SK-N-SH (cell line): ENCODE data around the gene SNF8. TPM values are rescaled to one million over a fixed set of nuclear protein-coding genes. Genes with fewer than 3 reads are reported as not detected.

Experiments used
- CTCF ChIA-PET: fragments of 300-600, 350-600 bp; formaldehyde crosslinking; extraction: SDS; loops from one replicate; lab custom pipeline; 2021; lab: Yijun Ruan, JAX
- POLR2A ChIA-PET: fragments of 350-600 bp; sonication (Branson Sonifier 250); formaldehyde crosslinking; extraction: SDS; loops from one replicate; lab custom pipeline; 2020; ENCODE audit warnings: antibody characterized with exemption, inconsistent platforms; lab: Yijun Ruan, JAX
- DNase-seq: peaks from one replicate; pipeline ENCODE4 v3.0.0; 2012
- H2AFZ ChIP-seq: fragments of 200-600 bp; sonication (generic); 2 replicates; pipeline ENCODE4 v1.8.1; 2016; ENCODE audit warnings: antibody characterized with exemption, mild to moderate bottlenecking, low read depth
- H3F3A ChIP-seq: fragments of 200-600 bp; sonication (generic); replicated peaks from 2 replicates; pipeline ENCODE3; 2016; ENCODE audit warnings: antibody characterized with exemption, mild to moderate bottlenecking; ENCODE audit not compliant: insufficient read depth
- H3K27ac ChIP-seq, 2 experiments: fragments of 200-500 bp in 1 of 2; fragments of 200-600 bp in 1 of 2; sonication (Bioruptor generic) in 1 of 2; sonication (generic), shearing (Covaris generic) in 1 of 2; 2 replicates each; pipeline versions ENCODE4 v1.5.1 to v1.6.1; 2014 to 2016; ENCODE audit warnings: low read depth in 2 of 2, inconsistent platforms in 1 of 2, low read length in 1 of 2, mild to moderate bottlenecking in 1 of 2, mixed read lengths in 1 of 2
- H3K27me3 ChIP-seq: fragments of 200-600 bp; sonication (generic), shearing (Covaris generic); 2 replicates; pipeline ENCODE4 v1.6.1; 2016; ENCODE audit warnings: mixed run types; ENCODE audit not compliant: insufficient read depth
- H3K36me3 ChIP-seq, 2 experiments: fragments of 200-500 bp in 1 of 2; fragments of 200-600 bp in 1 of 2; sonication (Bioruptor generic) in 1 of 2; sonication (generic) in 1 of 2; replicated peaks in 1 of 2; 2 replicates each; pipeline versions ENCODE3 to v1.5.1; 2014 to 2016; ENCODE audit warnings: low read length in 1 of 2, mild to moderate bottlenecking in 1 of 2; ENCODE audit not compliant: insufficient read depth in 2 of 2, control insufficient read depth in 1 of 2
- H3K4me1 ChIP-seq, 2 experiments: fragments of 200-500 bp in 1 of 2; fragments of 200-600 bp in 1 of 2; sonication (Bioruptor generic) in 1 of 2; sonication (generic), shearing (Covaris generic) in 1 of 2; 2 replicates each; pipeline versions ENCODE4 v1.5.1 to v1.6.1; 2014 to 2016; ENCODE audit warnings: low read depth in 1 of 2, low read length in 1 of 2, mixed run types in 1 of 2; ENCODE audit not compliant: insufficient read depth in 2 of 2, control insufficient read depth in 1 of 2
- H3K4me2 ChIP-seq: fragments of 200-600 bp; sonication (generic), shearing (Covaris generic); 2 replicates; pipeline ENCODE4 v1.6.1; 2017; ENCODE audit warnings: mixed run types
- H3K4me3 ChIP-seq, 2 experiments: fragments of 200-500 bp in 1 of 2; fragments of 200-600 bp in 1 of 2; sonication (Bioruptor generic) in 1 of 2; sonication (generic), shearing (Covaris generic) in 1 of 2; 2 replicates each; pipeline versions ENCODE4 v1.5.1 to v1.8.1; 2014 to 2016; ENCODE audit warnings: low read depth in 2 of 2, inconsistent platforms in 1 of 2, low read length in 1 of 2, mild to moderate bottlenecking in 1 of 2, mixed read lengths in 1 of 2, moderate library complexity in 1 of 2
- H3K79me2 ChIP-seq: fragments of 200-600 bp; sonication (generic); 2 replicates; pipeline ENCODE4 v1.8.1; 2017; ENCODE audit warnings: mild to moderate bottlenecking; ENCODE audit not compliant: insufficient read depth
- H3K9ac ChIP-seq: fragments of 200-600 bp; sonication (generic); 2 replicates; pipeline ENCODE4 v1.6.1; 2017; ENCODE audit warnings: mixed run types
- H3K9me2 ChIP-seq: fragments of 200-600 bp; sonication (generic); 2 replicates; pipeline ENCODE4 v1.6.1; 2017; ENCODE audit warnings: mixed run types
- H3K9me3 ChIP-seq: fragments of 200-600 bp; sonication (generic); 2 replicates; pipeline ENCODE4 v1.6.1; 2017; ENCODE audit warnings: mixed run types, mild to moderate bottlenecking, moderate library complexity
- H4K20me1 ChIP-seq: fragments of 200-600 bp; sonication (generic); 2 replicates; pipeline ENCODE4 v1.6.1; 2017; ENCODE audit warnings: mild to moderate bottlenecking, mixed run types; ENCODE audit not compliant: insufficient read depth
- EP300 ChIP-seq, 2 experiments: IDR thresholded peaks; 2 replicates each; pipeline versions ENCODE4 v1.4.0 to v1.6.1; 2012; ENCODE audit warnings: borderline replicate concordance in 1 of 2, low read depth in 1 of 2, low read length in 1 of 2
- EZH2phosphoT487 ChIP-seq: fragments of 200-600 bp; sonication (generic); IDR thresholded peaks from 2 replicates; pipeline ENCODE4 v1.6.1; 2017; ENCODE audit warnings: low read depth, mixed run types, mild to moderate bottlenecking, antibody characterized with exemption, moderate library complexity, borderline replicate concordance
- FOSL2 ChIP-seq: IDR thresholded peaks from 2 replicates; pipeline ENCODE4 v1.4.0; 2012; ENCODE audit warnings: low read depth, mild to moderate bottlenecking, moderate library complexity, borderline replicate concordance
- FOXJ3 ChIP-seq: sonication (generic); formaldehyde crosslinking; IDR thresholded peaks from 2 replicates; pipeline ENCODE4 v1.5.1; 2020; ENCODE audit warnings: mild to moderate bottlenecking, missing genetic modification reagents
- FOXM1 ChIP-seq: IDR thresholded peaks from 2 replicates; pipeline ENCODE4 v1.4.0; 2012; ENCODE audit warnings: low read depth, mild to moderate bottlenecking
- GATA2 ChIP-seq: sonication (generic); formaldehyde crosslinking; IDR thresholded peaks from 2 replicates; pipeline ENCODE4 v1.5.0; 2020; ENCODE audit warnings: mild to moderate bottlenecking, missing genetic modification reagents
- JUND ChIP-seq: IDR thresholded peaks from 2 replicates; pipeline ENCODE4 v1.4.0; 2012
- NFIC ChIP-seq: IDR thresholded peaks from 2 replicates; pipeline ENCODE4 v1.4.0; 2012; ENCODE audit warnings: borderline replicate concordance
- POLR2AphosphoS5 ChIP-seq: IDR thresholded peaks from 2 replicates; pipeline ENCODE4 v1.6.1; 2012; ENCODE audit warnings: low read depth, low read length
- SMC3 ChIP-seq: IDR thresholded peaks from 2 replicates; pipeline ENCODE4 v1.6.1; 2012; ENCODE audit warnings: low read depth, low read length, improper control_type of control experiment
- TAF1 ChIP-seq: IDR thresholded peaks from 2 replicates; pipeline ENCODE4 v1.6.1; 2012; ENCODE audit warnings: low read depth, mild to moderate bottlenecking, low read length, moderate library complexity, borderline replicate concordance
- TCF12 ChIP-seq: IDR thresholded peaks from 2 replicates; pipeline ENCODE4 v1.4.0; 2012
- TEAD4 ChIP-seq: IDR thresholded peaks from 2 replicates; pipeline ENCODE4 v1.4.0; 2012; ENCODE audit warnings: mild to moderate bottlenecking, borderline replicate concordance; ENCODE audit not compliant: insufficient read depth
- WGBS: methylation state at CpG from one replicate; pipeline ENCODE4 v1.1.6; 2017; ENCODE audit warnings: low lambda C conversion rate; 5-methylcytosine and 5-hydroxymethylcytosine counted together
- polyA plus RNA-seq, 3 experiments: library from polyadenylated mRNA; depleted of rRNA; stranded (reverse); fragments of >200 nt; gene quantifications; 2 replicates each; pipeline ENCODE4 v1.2.3, GENCODE V29; 2012
- TF ChIP-seq, protein P1 (sequence below): fragments of 150-350 bp; IDR thresholded peaks from 2 replicates; pipeline ENCODE4 v1.6.1; 2017; ENCODE audit warnings: antibody characterized with exemption, low read length, low read depth, borderline replicate concordance
- TF ChIP-seq, protein P2 (sequence below): IDR thresholded peaks from 2 replicates; pipeline ENCODE4 v1.6.1; 2012; ENCODE audit warnings: mild to moderate bottlenecking, low read depth, low read length, moderate library complexity
- TF ChIP-seq, protein P3 (sequence below): fragments of 150-350 bp; IDR thresholded peaks from 2 replicates; pipeline ENCODE4 v1.6.1; 2016; ENCODE audit warnings: mild to moderate bottlenecking, low read depth, low read length

SNF8 gene
- polyA plus RNA-seq, 1 of the 3 experiments (the other 2 are of a cell fraction) = 358 TPM

DNA sequence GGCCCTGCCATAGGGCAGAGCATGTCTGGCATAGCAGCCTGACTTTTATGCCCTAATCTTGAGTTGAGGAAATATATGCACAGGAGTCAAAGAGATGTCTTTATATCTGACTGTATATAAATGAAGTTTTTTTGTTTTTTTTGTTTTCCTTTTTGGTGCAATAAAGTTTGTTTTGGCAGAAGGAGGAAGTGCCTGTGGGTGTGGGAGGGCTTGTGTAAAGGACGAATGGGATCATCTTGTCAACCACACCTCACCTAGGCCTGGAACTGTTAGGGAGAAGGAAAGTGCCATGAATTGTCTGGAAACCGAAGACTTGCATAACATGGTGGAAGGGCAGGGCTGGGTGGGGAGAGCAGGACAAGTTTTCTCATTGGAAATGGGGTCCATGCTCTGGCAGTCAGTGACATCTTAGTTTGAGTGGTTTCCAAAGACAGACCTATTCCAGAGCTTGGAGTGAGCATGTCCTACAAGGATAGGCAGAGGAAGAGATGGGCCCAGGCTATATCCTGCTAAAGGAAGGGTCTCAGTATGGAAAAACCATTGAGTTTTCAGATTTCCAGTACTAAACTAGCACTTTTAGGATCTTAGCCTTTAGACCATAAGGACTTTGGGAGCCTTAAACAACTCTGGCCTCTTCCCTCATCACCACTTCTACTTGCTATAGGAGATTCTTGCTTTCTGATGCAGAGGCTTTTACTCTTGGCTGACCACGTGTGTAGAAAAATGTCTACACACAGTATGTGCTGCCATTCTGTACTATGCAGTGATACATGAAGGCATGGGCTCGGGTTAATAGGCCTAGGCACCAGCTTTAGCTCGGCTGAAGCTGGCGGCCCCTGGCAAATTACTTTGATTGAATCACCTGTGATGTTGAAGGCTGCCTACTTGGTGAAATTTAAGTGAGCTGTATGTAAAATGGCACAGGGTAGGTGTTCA lies 15.5 kb downstream of the SNF8 start:
- ChIA-PET POLR2A (no interaction called here), CTCF (interaction anchor here (0.9 to 2.4 kb wide), 4 partner anchors 45 to 205 kb away, joined by 3 to 11 read pairs (median 6); no protein-coding TSS in a partner anchor)
- H3K4me3 ChIP-seq = no peak overlapping the region
- peaks cover 8% of the 10 kb centered on the region; the same call in 1 of the 2 replicates for H3K79me2 ChIP-seq
- no peaks in the 10 kb centered on the region for H3K9me3 ChIP-seq
- H3K27ac ChIP-seq = peak overlapping the region in 1 of 2 experiments; percentile 3; a peak in 1 of 4 replicates
- H3F3A ChIP-seq = peaks cover 68% of the 10 kb centered on the region
- TF ChIP-seq EP300 (IDR thresholded peaks at IDR 0.05; ENCODE audit: borderline replicate concordance in 1 of 2, low read depth in 1 of 2, low read length in 1 of 2) (no peak), JUND (no peak), TCF12 (no peak), FOXM1 (no peak), GATA2 (CRISPR knock-in tag) (no peak), FOXJ3 (CRISPR knock-in tag) (no peak), POLR2AphosphoS5 (0 out of 2 replicates have a peak, but pooled peaks have one; percentile 1), SMC3 (no peak)
- TF ChIP-seq, protein P1, sequence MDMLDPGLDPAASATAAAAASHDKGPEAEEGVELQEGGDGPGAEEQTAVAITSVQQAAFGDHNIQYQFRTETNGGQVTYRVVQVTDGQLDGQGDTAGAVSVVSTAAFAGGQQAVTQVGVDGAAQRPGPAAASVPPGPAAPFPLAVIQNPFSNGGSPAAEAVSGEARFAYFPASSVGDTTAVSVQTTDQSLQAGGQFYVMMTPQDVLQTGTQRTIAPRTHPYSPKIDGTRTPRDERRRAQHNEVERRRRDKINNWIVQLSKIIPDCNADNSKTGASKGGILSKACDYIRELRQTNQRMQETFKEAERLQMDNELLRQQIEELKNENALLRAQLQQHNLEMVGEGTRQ = no peak
- no peaks in the 10 kb centered on the region for H3K9me2 ChIP-seq
- 93% methylated on average over 6 of the region's 6 CpGs for WGBS
- no peaks in the 10 kb centered on the region for H4K20me1 ChIP-seq
- H3K27me3 ChIP-seq = no peaks in the 10 kb centered on the region
- H3K36me3 ChIP-seq = peaks cover 81 to 85% of the 10 kb centered on the region in 2 experiments
- no peak overlapping the region for H3K4me2 ChIP-seq
- no peaks in the 10 kb centered on the region for H3K4me1 ChIP-seq
- DNase-seq = no peak
- H2AFZ ChIP-seq = no peak overlapping the region
- H3K9ac ChIP-seq = no peak overlapping the region

DNA sequence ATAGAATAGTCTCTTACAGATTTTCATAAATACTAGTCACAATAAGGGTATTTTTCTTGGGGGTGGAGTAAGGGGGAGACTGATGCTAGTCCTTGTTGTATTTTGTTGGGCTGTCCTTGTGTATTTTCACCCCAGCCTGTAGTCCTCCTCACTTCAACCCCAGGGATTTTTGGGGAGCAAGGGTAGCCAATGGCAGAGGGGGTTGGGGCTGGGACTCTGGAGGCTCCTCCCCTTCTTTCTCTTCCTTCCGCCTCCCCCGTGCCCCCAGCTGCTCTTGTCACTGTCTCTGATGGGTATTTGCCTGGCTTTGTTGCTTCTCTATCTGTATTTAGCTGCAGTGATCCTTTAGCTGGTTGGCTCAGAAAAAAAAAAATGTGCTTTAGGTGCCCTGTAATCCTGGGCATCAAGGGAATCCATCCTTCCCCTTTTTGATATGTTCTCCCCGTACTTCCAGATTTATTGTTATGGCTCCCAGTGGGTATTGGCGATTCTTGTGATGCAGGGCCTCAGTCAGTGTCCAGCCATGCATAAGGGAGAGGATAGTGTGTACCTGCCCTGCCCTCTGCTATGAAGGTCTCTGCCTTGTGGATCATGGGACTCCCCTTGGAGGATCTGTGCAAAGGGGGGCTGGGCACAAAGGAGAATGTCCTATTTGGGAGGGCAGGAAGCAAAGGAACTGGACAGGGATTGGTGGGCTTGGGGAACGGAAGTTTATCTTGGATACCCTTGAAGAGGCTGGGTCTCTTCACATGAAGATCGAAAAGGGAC lies 16.5 kb downstream of the SNF8 start:
- H3K4me1 ChIP-seq = no peaks in the 10 kb centered on the region
- POLR2A ChIA-PET = interaction anchor here (1.0 kb wide), 1 partner anchor 19 kb away, joined by 3 read pairs; no protein-coding TSS in a partner anchor
- no peak overlapping the region for H3K4me3 ChIP-seq
- H3K9me2 ChIP-seq = no peaks in the 10 kb centered on the region
- TF ChIP-seq, protein P2, sequence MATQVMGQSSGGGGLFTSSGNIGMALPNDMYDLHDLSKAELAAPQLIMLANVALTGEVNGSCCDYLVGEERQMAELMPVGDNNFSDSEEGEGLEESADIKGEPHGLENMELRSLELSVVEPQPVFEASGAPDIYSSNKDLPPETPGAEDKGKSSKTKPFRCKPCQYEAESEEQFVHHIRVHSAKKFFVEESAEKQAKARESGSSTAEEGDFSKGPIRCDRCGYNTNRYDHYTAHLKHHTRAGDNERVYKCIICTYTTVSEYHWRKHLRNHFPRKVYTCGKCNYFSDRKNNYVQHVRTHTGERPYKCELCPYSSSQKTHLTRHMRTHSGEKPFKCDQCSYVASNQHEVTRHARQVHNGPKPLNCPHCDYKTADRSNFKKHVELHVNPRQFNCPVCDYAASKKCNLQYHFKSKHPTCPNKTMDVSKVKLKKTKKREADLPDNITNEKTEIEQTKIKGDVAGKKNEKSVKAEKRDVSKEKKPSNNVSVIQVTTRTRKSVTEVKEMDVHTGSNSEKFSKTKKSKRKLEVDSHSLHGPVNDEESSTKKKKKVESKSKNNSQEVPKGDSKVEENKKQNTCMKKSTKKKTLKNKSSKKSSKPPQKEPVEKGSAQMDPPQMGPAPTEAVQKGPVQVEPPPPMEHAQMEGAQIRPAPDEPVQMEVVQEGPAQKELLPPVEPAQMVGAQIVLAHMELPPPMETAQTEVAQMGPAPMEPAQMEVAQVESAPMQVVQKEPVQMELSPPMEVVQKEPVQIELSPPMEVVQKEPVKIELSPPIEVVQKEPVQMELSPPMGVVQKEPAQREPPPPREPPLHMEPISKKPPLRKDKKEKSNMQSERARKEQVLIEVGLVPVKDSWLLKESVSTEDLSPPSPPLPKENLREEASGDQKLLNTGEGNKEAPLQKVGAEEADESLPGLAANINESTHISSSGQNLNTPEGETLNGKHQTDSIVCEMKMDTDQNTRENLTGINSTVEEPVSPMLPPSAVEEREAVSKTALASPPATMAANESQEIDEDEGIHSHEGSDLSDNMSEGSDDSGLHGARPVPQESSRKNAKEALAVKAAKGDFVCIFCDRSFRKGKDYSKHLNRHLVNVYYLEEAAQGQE = no peak
- TF ChIP-seq SMC3 (no peak), TEAD4 (no peak), TAF1 (no peak), EZH2phosphoT487 (no peak), FOSL2 (no peak), NFIC (no peak)
- TF ChIP-seq, protein P3, sequence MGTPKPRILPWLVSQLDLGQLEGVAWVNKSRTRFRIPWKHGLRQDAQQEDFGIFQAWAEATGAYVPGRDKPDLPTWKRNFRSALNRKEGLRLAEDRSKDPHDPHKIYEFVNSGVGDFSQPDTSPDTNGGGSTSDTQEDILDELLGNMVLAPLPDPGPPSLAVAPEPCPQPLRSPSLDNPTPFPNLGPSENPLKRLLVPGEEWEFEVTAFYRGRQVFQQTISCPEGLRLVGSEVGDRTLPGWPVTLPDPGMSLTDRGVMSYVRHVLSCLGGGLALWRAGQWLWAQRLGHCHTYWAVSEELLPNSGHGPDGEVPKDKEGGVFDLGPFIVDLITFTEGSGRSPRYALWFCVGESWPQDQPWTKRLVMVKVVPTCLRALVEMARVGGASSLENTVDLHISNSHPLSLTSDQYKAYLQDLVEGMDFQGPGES = no peak
- H4K20me1 ChIP-seq = no peaks in the 10 kb centered on the region
- H3K27me3 ChIP-seq = no peaks in the 10 kb centered on the region
- DNase-seq = no peak
- H3K27ac ChIP-seq = peak overlapping the region in 1 of 2 experiments; percentile 1; a peak in 1 of 4 replicates
- no peak overlapping the region for H3K4me2 ChIP-seq
- H3K9ac ChIP-seq = no peak overlapping the region
- peaks cover 13% of the 10 kb centered on the region; the same call in 1 of the 2 replicates for H3K79me2 ChIP-seq
- 75% methylated on average over 6 of the region's 6 CpGs for WGBS
- H3K36me3 ChIP-seq = peaks cover 80% of the 10 kb centered on the region in 2 experiments
- H3F3A ChIP-seq = peaks cover 67% of the 10 kb centered on the region
- H3K9me3 ChIP-seq = no peaks in the 10 kb centered on the region
- H2AFZ ChIP-seq = no peak overlapping the region
- CTCF ChIA-PET = interaction anchor here (0.6 to 1.2 kb wide), 2 partner anchors 43 to 749 kb away, joined by 4 read pairs; no protein-coding TSS in a partner anchor
